ENCODE data around the gene RMDN3.

- no peak for TF ChIP-seq GLIS3 (CRISPR knock-in tag; IDR thresholded peaks at IDR 0.05)
- TF ChIP-seq ZNF70 (CRISPR knock-in tag; IDR thresholded peaks at IDR 0.05), result no peak
- no peak for TF ChIP-seq POU6F1 (CRISPR knock-in tag; IDR thresholded peaks at IDR 0.05; ENCODE audit: borderline replicate concordance, low read depth)
- TF ChIP-seq TCF4 (CRISPR knock-in tag; IDR thresholded peaks at IDR 0.05; ENCODE audit: borderline replicate concordance), result no peak
- TF ChIP-seq PATZ1 (CRISPR knock-in tag; IDR thresholded peaks at IDR 0.05; ENCODE audit: borderline replicate concordance), result no peak
- TF ChIP-seq TOX (CRISPR knock-in tag; IDR thresholded peaks at IDR 0.05; ENCODE audit: borderline replicate concordance), result no peak
- no peak for TF ChIP-seq ARNTL (CRISPR knock-in tag; IDR thresholded peaks at IDR 0.05; ENCODE audit: borderline replicate concordance, low read depth)
These were observed 32.7 kb downstream of the RMDN3 start for GRCh38 chr15:40722354-40722753.
